Activated CD8-positive, alpha-beta memory T cell treated with anti-CD3 and anti-CD28 coated beads for 36 hours (primary cell): Measurements from ENCODE around the gene GSTM3. TPM values are rescaled to one million over a fixed set of nuclear protein-coding genes. Genes with fewer than 3 reads are reported as not detected.
"Not testable (repeated sequence)": the region's sequence is repeated elsewhere in the genome, so short reads cannot be mapped to it uniquely, and the experiment has no call there.

Source experiments
- CTCF ChIA-PET: fragments of 350-600 bp; sonication (Branson Sonifier 250); formaldehyde crosslinking; loops from one replicate; lab custom pipeline; 2021; ENCODE audit warnings: antibody characterized with exemption; lab: Charles Lee
- POLR2A ChIA-PET: fragments of 350-600 bp; sonication (Branson Sonifier 250); formaldehyde crosslinking; loops from one replicate; lab custom pipeline; 2021; ENCODE audit warnings: antibody characterized with exemption; lab: Charles Lee
- total RNA-seq, 2 experiments: library from RNA; stranded (reverse); gene quantifications; one replicate each; pipeline ENCODE4 v1.2.3, GENCODE V29; 2021

The GSTM3 gene
- total RNA-seq, 2 experiments from 2014 or later, result 8.6 to 11.8 TPM

GRCh38 chr1:109765896-109766615, 25.2 kb upstream of the GSTM3 start:
- CTCF ChIA-PET, result no interaction called here
- POLR2A ChIA-PET, result no interaction called here

DNA sequence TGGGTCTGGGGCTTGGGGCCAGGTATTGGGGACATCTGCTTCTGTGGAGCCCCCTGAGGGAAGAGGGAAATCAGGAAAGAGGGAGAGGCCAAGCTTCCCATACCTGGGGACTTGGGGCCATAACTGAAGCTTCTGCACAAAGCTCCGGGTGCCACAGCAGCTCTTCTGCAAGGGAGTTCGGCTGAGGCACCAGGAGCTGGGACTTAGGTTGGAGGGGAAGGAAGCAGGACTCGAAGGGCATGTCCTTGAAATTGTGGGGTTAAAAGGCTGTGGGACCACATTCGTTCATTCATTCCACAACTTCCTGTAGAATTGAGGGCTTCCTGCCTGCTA, 24.6 kb upstream of the GSTM3 start:
- CTCF ChIA-PET, result interaction anchor here (1.5 kb wide), 1 partner anchor 8 kb away, joined by 4 read pairs; no protein-coding TSS in a partner anchor
- POLR2A ChIA-PET, result no interaction called here

DNA sequence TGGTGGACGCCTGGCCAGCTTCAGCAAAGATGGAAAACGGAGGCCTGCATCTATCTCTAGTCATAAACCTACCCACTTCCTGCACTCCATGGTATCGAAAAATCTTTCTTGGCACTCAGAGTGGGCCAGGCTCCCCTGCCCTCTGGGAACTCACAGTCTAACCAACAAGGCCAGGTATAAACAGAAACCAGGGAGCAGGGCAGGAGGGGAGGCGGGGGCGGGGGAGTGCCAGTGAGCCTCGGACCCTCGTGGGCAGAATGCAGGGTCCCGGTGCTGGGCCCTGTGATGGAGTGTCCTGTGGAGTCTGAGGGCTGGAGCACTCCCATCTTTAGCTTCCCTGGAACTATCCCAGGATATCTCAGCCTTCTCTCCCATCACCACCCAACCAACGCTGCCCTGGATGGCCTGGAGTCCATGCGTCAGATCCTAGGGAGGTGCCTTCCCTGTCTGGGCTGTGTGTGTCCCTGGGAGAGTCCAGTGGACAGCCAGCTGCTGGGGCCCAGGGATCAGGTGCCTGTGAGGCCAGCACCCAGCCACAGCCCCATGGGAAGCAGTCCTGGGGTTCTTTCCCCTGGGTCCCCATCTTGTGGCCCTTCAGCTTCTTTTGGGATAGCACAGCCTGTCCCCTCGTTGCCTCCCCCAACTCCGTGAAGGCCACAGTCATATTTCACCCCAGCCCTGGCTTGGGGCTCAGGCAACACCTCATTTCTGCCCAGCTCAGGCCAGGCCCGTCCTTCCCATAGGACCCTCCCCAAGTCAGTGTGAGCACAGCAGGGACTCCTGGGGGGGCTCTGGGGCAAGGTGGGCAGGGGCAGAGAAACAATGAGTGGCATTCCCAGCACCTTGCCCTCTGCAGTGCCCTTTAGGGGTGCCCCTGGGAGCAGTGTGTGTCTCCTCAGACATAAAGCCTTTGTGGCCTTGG, 24.0 kb upstream of the GSTM3 start:
- CTCF ChIA-PET, result interaction anchor here (1.5 kb wide), 1 partner anchor 8 kb away, joined by 4 read pairs; no protein-coding TSS in a partner anchor
- POLR2A ChIA-PET, result interaction anchor here (0.5 kb wide), 1 partner anchor 649 kb away, joined by 3 read pairs; no protein-coding TSS in a partner anchor

DNA sequence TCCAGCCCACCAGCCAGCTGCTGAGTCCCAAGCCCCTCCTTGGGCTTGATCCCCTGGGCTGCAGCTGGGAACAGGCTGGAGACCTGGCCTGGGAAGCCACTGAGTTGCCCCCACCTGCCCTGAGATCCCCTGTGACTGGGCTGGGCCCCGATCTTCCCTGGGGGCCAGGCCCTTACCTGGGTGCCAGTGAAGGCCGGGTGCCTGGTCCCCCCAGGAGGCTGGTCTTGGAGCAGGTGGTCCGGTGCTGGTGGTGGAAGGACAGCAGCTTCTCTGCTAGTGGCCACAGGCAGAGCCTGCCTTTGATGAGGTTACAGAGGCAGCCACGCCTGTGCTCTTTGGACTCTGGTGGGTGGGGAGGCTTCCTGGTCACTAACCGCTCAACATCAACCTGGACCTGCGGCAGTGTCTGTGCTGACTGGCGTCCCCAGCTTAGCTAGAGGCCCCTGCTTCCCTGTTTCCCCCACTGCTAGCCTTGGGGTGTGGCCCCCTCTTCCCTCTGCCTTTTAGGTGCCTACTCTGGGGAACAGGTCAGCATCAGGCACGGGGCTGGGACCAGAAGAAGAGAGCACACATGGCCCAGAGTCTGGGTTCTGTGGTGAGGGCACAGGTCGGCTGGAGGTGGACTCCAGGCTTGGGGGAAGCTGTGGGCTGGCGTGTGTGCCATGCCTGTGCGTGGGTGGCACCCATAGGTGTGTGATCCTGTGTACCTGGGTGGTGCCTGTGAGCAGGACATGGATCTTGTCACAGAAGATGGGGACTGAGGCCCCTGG, 23.0 kb upstream of the GSTM3 start, which contains the start of gene EPS8L3:
Gene EPS8L3 (minus strand): TSS at position 278 of the 770 bp plus-strand sequence. CDS start 2,174 bp downstream, outside the sequence.
- POLR2A ChIA-PET, result no interaction called here
- CTCF ChIA-PET, result interaction anchor here (0.9 to 1.5 kb wide), 2 partner anchors 9 to 107 kb away, joined by 3 to 4 read pairs; no protein-coding TSS in a partner anchor

DNA sequence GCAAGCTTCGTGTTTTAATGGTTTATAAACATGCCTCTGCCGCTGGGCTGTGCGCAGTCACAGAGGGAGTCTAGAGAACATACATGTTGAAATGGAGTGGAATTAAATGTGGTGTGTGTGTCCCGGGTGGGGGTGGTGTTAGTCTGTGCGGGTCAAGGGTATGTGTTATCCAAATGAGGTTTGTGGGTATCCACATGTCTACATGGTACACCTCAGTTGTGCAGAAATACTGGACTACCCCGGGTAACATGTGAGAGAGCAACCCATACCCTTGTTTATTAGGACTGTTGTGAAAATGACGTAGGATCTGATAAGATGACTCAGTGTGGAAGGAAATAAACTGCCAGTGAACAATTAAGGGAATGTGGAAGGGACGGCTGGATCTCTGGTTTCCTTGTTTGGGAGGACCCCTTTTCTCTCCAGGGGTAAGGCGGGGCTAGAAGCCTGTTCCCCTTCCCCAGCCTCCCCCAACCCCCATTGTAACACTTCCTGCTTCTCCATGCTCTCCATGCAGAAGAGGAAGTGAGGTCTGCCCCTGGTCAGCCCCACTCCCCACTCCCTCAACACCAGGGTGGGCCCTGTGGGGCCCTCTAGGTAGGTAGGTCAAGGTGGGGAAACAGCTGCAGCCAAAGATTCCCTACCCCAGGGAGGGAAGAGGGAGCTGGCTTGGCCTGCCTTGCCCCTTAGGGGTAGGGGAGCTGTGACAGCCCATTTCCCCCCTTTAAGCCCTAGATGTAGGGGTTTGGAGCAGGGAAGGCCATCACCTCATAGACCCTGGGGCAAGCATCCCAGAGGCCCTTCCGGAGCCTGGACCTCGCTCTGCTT, 22.2 kb upstream of the GSTM3 start:
- POLR2A ChIA-PET, result no interaction called here
- CTCF ChIA-PET, result interaction anchor here (0.9 kb wide), 1 partner anchor 106 kb away, joined by 3 read pairs; no protein-coding TSS in a partner anchor

GRCh38 chr1:109762039-109762585, 21.3 kb upstream of the GSTM3 start:
- CTCF ChIA-PET, result interaction anchor here (0.6 kb wide), 1 partner anchor 23 kb away, joined by 3 read pairs; no protein-coding TSS in a partner anchor
- POLR2A ChIA-PET, result no interaction called here

DNA sequence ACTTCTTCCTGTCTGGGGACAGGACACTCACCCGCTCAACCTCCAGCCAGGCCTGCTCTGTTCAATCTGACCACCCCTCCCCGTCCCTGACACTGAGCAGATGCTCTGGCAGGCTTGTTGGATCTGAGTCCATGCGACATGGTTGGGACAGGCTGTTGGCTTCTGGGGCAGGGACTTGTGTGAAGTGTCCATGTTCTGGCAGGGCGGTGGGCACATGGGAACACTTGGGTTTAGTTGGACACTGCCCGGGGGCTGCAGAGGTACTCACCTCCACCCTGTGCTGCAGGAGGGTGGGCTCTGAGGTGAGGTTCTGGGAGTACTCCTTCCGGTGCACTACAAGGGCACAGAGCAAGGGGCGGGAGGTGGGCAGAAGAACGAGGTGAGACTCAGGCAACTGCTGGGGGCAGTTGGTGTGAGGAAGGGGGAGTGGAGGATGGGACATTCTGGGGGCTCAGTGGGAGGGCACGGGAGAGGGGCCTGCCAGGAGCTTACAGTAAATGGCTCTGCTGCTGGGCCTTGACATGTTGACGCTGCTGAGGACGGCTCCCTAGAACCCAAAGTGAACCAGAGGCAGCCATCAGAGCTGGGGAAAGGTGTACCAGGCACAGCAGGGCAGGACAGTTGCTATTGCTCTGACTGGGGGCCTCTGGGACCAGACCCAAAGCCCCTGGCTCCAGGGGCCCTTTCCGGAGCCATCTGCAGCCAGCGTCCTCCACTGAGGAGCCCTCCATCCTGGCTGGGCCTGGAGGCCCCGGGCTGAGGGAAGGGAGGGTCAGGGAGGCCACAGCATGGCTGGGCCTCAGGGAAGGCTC, 20.6 kb upstream of the GSTM3 start:
- CTCF ChIA-PET, result interaction anchor here (0.6 kb wide), 1 partner anchor 22 kb away, joined by 3 read pairs; no protein-coding TSS in a partner anchor
- POLR2A ChIA-PET, result no interaction called here

GRCh38 chr1:109760581-109761226, 19.9 kb upstream of the GSTM3 start:
- ChIA-PET CTCF (no interaction called here), POLR2A (no interaction called here)

DNA sequence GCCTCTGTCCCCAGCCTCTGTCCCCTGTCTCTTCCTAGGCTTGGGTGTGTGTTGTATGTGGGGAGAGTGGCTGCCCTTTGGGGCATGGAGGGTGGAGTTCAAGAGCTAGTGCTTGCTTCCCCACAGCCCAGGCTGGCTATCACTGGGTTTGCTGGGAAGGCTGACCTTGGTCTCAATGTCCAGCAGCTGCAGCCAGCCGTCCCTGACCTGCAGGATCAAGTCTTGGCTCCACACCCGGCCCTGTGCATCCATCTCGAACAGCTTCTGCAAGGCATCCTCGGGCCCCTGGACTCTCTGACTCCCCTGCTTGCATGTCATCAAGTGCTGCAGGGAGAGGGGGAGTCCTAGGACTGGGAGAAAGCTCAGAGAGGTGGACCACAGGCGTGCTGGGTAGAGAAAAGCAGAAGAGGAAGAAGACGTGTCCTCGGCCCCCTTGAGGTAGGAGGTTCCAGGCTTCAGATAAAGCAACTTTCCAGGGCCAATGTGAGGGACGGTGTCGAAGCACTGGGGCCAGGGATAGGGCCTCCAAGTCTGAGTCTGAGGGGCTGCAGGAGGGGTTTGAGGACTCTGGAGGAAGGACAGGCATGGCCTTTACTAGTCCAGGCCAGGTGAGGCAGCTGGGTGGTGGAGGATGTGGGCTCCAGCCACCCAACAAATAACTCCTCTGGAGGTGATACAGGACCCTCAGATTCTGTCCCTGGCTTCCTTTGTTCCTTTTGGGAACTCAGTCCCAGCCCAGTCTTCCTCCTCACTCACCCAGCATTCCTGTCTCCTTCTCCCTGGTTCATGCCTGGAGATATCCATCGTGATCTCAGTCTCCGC, 18.9 kb upstream of the GSTM3 start:
- CTCF ChIA-PET, result interaction anchor here (0.7 to 1.0 kb wide), 2 partner anchors 225 to 392 kb away, joined by 3 to 4 read pairs; partner anchors contain the start of gene AHCYL1
- POLR2A ChIA-PET, result no interaction called here

- ChIA-PET POLR2A (no interaction called here), CTCF (no interaction called here)
Measured at GRCh38 chr1:109757936-109758786, 17.3 kb upstream of the GSTM3 start.

DNA sequence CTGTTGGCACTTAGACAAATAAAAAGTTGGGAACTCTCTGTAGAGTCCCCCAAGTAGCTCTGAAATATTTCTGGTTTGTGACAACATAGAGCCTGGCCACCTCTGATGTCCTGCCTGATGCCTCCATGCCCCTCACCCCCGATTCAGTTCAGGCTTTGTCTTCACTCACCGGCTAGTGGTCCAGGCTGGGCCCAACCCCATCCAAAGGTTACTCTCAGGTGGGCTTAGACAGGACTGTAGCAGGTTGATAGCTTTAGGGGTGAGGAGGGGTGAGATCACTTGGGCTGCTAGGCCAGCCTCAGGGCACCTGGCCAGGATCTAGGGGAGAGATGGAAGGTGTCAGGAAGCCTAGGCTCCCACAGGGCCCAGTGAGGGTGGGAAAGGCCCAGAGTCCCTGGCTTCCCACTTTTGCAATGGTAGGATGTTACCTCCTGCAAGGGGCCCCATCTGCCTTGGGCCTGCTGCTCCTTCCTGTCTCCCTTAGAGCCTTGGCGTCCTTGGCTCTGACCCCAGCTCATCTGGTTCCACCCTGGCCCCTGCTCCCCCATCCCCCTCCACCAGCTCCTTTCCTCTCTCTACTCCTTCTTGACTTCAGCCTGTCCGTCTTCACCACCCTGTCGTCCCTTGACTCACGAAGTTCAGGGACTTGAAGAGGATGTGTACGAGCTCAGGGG, 16.1 kb upstream of the GSTM3 start:
- ChIA-PET POLR2A (no interaction called here), CTCF (no interaction called here)

- POLR2A ChIA-PET, CTCF ChIA-PET: not testable (repeated sequence)
Measured at GRCh38 chr1:109756325-109756724, 15.5 kb upstream of the GSTM3 start.

DNA sequence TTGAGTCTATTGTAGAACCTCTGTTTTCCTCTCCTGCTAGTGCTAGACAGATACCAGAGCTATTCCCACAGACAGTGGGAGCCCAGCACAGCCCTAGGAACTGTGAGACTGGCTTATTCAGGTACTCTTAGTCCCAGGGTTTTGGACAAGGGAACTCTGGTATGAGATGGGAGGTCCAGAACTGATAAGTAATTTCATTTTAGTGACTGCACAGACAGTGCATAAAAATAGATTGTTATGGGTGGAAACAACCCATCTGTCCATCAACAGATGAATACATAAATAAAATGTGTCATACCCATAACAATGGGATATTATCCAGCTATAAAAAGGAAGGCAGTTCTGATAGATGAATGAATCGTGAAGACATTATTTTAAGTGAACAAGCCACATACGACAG, 13.9 kb upstream of the GSTM3 start:
- ChIA-PET CTCF (no interaction called here), POLR2A (no interaction called here)

GRCh38 chr1:109751531-109752260, 10.9 kb upstream of the GSTM3 start:
- ChIA-PET POLR2A (no interaction called here), CTCF (no interaction called here)
